Uterus (tissue), 4 donors: ENCODE measurements around the gene SCN8A. TPM values are rescaled to one million over a fixed set of nuclear protein-coding genes. Genes with fewer than 3 reads are reported as not detected.

Experiments
- DNase-seq, 2 donors: peaks; one replicate each; pipeline ENCODE4 v3.0.0-alpha.2; 2019 to 2020
- H3K27ac ChIP-seq, 2 donors: fragments of 200-600 bp; sonication (generic); 1 replicate in 1 of 2; 2 replicates in 1 of 2; pipeline ENCODE4 v1.5.1; 2016 to 2018
- H3K27me3 ChIP-seq, 2 donors: fragments of 200-600 bp; sonication (generic); one replicate each; pipeline ENCODE4 v1.5.1; 2018 to 2019; ENCODE audit warnings: control low read depth in 1 of 2
- H3K36me3 ChIP-seq, 2 donors: fragments of 200-600 bp; sonication (generic); one replicate each; pipeline ENCODE4 v1.5.1; 2019; ENCODE audit warnings: control low read depth in 1 of 2
- H3K4me1 ChIP-seq, 2 donors: fragments of 200-600 bp; sonication (generic); one replicate each; pipeline ENCODE4 v1.5.1; 2018 to 2019; ENCODE audit warnings: control low read depth in 1 of 2
- H3K4me3 ChIP-seq, 2 donors: fragments of 200-600 bp; sonication (generic); 1 replicate in 1 of 2; 2 replicates in 1 of 2; pipeline ENCODE4 v1.5.1; 2018 to 2019; ENCODE audit warnings: mild to moderate bottlenecking in 1 of 2
- H3K9me3 ChIP-seq, 2 donors: fragments of 200-600 bp; sonication (generic); one replicate each; pipeline ENCODE4 v1.5.1; 2019; ENCODE audit warnings: control low read depth in 1 of 2
- CTCF ChIP-seq, 4 experiments: fragments of 200-600 bp in 2 of 4; fragments of 450-650 bp in 2 of 4; sonication (generic) in 2 of 4; IDR thresholded peaks; one replicate each; pipeline ENCODE4 v1.5.1; 2016 to 2019; ENCODE audit warnings: antibody characterized with exemption in 4 of 4, mild to moderate bottlenecking in 2 of 4, moderate library complexity in 1 of 4
- POLR2A ChIP-seq, 2 donors: fragments of 450-650 bp; IDR thresholded peaks; one replicate each; pipeline ENCODE4 v1.6.1; 2016; ENCODE audit warnings: antibody characterized with exemption in 2 of 2, mild to moderate bottlenecking in 1 of 2, moderate library complexity in 1 of 2
- intact Hi-C: fragments of 100-400 bp; cut with DNase I; formaldehyde crosslinking; loops from one replicate; pipeline ENCODE4 v1.15.1; 2023; ENCODE audit warnings: low total_unique reads
- total RNA-seq, 4 donors: library from RNA; depleted of rRNA in 3 of 4; stranded (reverse); fragments of >200 nt in 3 of 4; gene quantifications; one replicate each; pipeline versions ENCODE4 v1.1.0 to v1.2.4, GENCODE V29; 2014 to 2023
- donor health status: DM: yes; HTN: yes; CAD: no.

The SCN8A gene
- total RNA-seq, 4 donors from 2014 or later, result 1.3 to 6.7 (median 3.0) TPM; not detected in 1

- H3K27ac ChIP-seq, result no peak overlapping the region
- intact Hi-C loops, result no loop called here
- no peaks in the 10 kb centered on the region for H3K4me1 ChIP-seq
- TF ChIP-seq CTCF (IDR thresholded peaks at IDR 0.05), result no peak
- TF ChIP-seq POLR2A (IDR thresholded peaks at IDR 0.05), result no peak
- H3K9me3 ChIP-seq, result no peaks in the 10 kb centered on the region
- DNase-seq, result no peak
- no peaks in the 10 kb centered on the region for H3K36me3 ChIP-seq
- H3K27me3 ChIP-seq, result no peaks in the 10 kb centered on the region
- no peak overlapping the region for H3K4me3 ChIP-seq
Observed at GRCh38 chr12:51626115-51626514, 35.1 kb downstream of the SCN8A start.

GRCh38 chr12:51626629-51627028 lies 35.6 kb downstream of the SCN8A start:
- Histone ChIP-seq H3K27me3 (no peaks in the 10 kb centered on the region), H3K4me1 (no peaks in the 10 kb centered on the region), H3K36me3 (no peaks in the 10 kb centered on the region), H3K4me3 (no peak overlapping the region), H3K9me3 (no peaks in the 10 kb centered on the region), H3K27ac (no peak overlapping the region)
- DNase-seq, result no peak
- TF ChIP-seq POLR2A (IDR thresholded peaks at IDR 0.05), result no peak
- no peak for TF ChIP-seq CTCF (IDR thresholded peaks at IDR 0.05)
- intact Hi-C loops, result no loop called here

- intact Hi-C loops, result no loop called here
- H3K27ac ChIP-seq, result no peak overlapping the region
- no peak for TF ChIP-seq POLR2A (IDR thresholded peaks at IDR 0.05)
- no peak for TF ChIP-seq CTCF (IDR thresholded peaks at IDR 0.05)
- DNase-seq, result no peak
- H3K27me3 ChIP-seq, result no peaks in the 10 kb centered on the region
- H3K4me1 ChIP-seq, result no peaks in the 10 kb centered on the region
- H3K4me3 ChIP-seq, result no peak overlapping the region
- no peaks in the 10 kb centered on the region for H3K9me3 ChIP-seq
- no peaks in the 10 kb centered on the region for H3K36me3 ChIP-seq
Observed at GRCh38 chr12:51630256-51630880, 39.3 kb downstream of the SCN8A start.

GRCh38 chr12:51630986-51631385 lies 40.0 kb downstream of the SCN8A start:
- H3K9me3 ChIP-seq, result no peaks in the 10 kb centered on the region

DNA sequence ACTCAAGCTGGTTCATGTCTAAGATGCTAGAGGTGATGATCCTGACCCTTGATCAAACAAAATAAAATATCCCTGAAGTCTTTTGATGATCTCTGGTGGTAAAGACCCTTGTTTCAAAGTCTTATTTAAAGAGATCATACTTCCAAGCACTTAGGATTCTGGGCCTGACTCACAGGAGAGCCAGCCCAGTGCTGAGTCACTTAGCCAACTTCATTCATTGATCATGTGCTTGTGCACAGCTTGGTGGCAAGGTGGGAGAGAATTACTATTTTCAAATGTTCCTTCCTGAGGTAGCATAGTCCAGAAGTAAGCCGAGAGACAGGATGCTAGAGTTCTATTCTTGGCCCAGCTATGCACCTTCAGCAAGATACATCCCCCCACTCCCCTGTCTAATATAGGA lies 40.6 kb downstream of the SCN8A start:
- Histone ChIP-seq H3K9me3 (no peaks in the 10 kb centered on the region), H3K4me3 (no peak overlapping the region), H3K36me3 (no peaks in the 10 kb centered on the region), H3K27me3 (no peaks in the 10 kb centered on the region), H3K27ac (no peak overlapping the region), H3K4me1 (no peaks in the 10 kb centered on the region)
- intact Hi-C loops, result no loop called here
- TF ChIP-seq CTCF (IDR thresholded peaks at IDR 0.05) (no peak), POLR2A (IDR thresholded peaks at IDR 0.05) (no peak)
- no peak for DNase-seq

More at GRCh38 chr12:51630986-51631385, 40.0 kb downstream of the SCN8A start:
- intact Hi-C loops, result no loop called here
- DNase-seq, result no peak
- Histone ChIP-seq H3K4me1 (no peaks in the 10 kb centered on the region), H3K36me3 (no peaks in the 10 kb centered on the region), H3K27me3 (no peaks in the 10 kb centered on the region), H3K27ac (no peak overlapping the region), H3K4me3 (no peak overlapping the region)
- TF ChIP-seq CTCF (IDR thresholded peaks at IDR 0.05), result no peak
- TF ChIP-seq POLR2A (IDR thresholded peaks at IDR 0.05), result no peak
